GM23338 (cell line): Measurements from ENCODE around the gene MRRF. TPM values are rescaled to one million over a fixed set of nuclear protein-coding genes. Genes with fewer than 3 reads are reported as not detected.
A peak's percentile ranks its signal among the peaks of the same experiment; 100 is the strongest.

ENCODE experiments used
- ATAC-seq: fragments of 200-7000 bp; cut with Tn5 transposase; 3 replicates; pipeline ENCODE4 v1.9.1; 2020
- DNase-seq: peaks from one replicate; pipeline ENCODE4 v3.0.0-alpha.2; 2015; ENCODE audit warnings: low spot score
- H2AFZ ChIP-seq: fragments of 200-600 bp; sonication (generic); 2 replicates; pipeline ENCODE4 v1.8.0; 2016; ENCODE audit warnings: antibody characterized with exemption, mild to moderate bottlenecking, moderate library complexity
- H3F3A ChIP-seq: fragments of 200-600 bp; sonication (generic); replicated peaks from 2 replicates; pipeline ENCODE4 v1.8.0; 2017; ENCODE audit warnings: antibody characterized with exemption, mixed run types, low read depth
- H3K27ac ChIP-seq: fragments of 200-600 bp; sonication (generic); 2 replicates; pipeline ENCODE4 v1.6.1; 2016; ENCODE audit warnings: low read depth
- H3K27me3 ChIP-seq: fragments of 200-600 bp; sonication (generic); 2 replicates; pipeline ENCODE4 v1.8.0; 2016; ENCODE audit warnings: mild to moderate bottlenecking, mixed run types, moderate library complexity; ENCODE audit not compliant: insufficient read depth
- H3K36me3 ChIP-seq: fragments of 200-600 bp; sonication (generic); 2 replicates; pipeline ENCODE4 v1.8.0; 2016; ENCODE audit warnings: mild to moderate bottlenecking; ENCODE audit not compliant: insufficient read depth
- H3K4me1 ChIP-seq: fragments of 200-600 bp; sonication (generic); 2 replicates; pipeline ENCODE4 v1.8.0; 2016; ENCODE audit warnings: mild to moderate bottlenecking, moderate library complexity; ENCODE audit not compliant: insufficient read depth
- H3K4me2 ChIP-seq: fragments of 200-600 bp; sonication (generic); 2 replicates; pipeline ENCODE4 v1.7.1; 2017; ENCODE audit warnings: mixed run types
- H3K4me3 ChIP-seq: fragments of 200-600 bp; sonication (generic); 2 replicates; pipeline ENCODE4 v1.6.1; 2016; ENCODE audit warnings: mixed run types
- H3K79me2 ChIP-seq: fragments of 200-600 bp; sonication (generic); replicated peaks from 2 replicates; pipeline ENCODE4 v1.8.0; 2017; ENCODE audit warnings: mild to moderate bottlenecking; ENCODE audit not compliant: insufficient read depth
- H3K9me2 ChIP-seq: fragments of 200-600 bp; sonication (generic); 2 replicates; pipeline ENCODE4 v1.8.0; 2017; ENCODE audit not compliant: insufficient read depth
- H4K20me1 ChIP-seq: fragments of 200-600 bp; sonication (generic); replicated peaks from 2 replicates; pipeline ENCODE4 v1.8.0; 2017; ENCODE audit warnings: mild to moderate bottlenecking; ENCODE audit not compliant: insufficient read depth
- H3K27ac Mint-ChIP-seq: 2 replicates; pipeline ENCODE4 v1.8.0; 2020; ENCODE audit warnings: inconsistent platforms, mild to moderate bottlenecking, moderate library complexity, mixed read lengths
- H3K27me3 Mint-ChIP-seq: 3 replicates; pipeline ENCODE4 v1.8.0; 2022; ENCODE audit warnings: low read depth, mild to moderate bottlenecking, moderate library complexity, mixed read lengths, inconsistent platforms; ENCODE audit not compliant: insufficient read depth, poor library complexity
- H3K36me3 Mint-ChIP-seq: 3 replicates; pipeline ENCODE4 v1.8.0; 2021; ENCODE audit warnings: low read depth, mild to moderate bottlenecking, inconsistent platforms, moderate library complexity, mixed read lengths
- H3K4me1 Mint-ChIP-seq: 3 replicates; pipeline ENCODE4 v1.8.0; 2020; ENCODE audit warnings: mild to moderate bottlenecking, inconsistent platforms, mixed read lengths
- H3K4me3 Mint-ChIP-seq: 3 replicates; pipeline ENCODE4 v1.8.0; 2021; ENCODE audit warnings: moderate library complexity, mild to moderate bottlenecking, inconsistent platforms, mixed read lengths
- H3K9me3 Mint-ChIP-seq: 3 replicates; pipeline ENCODE4 v1.8.0; 2020; ENCODE audit warnings: moderate library complexity, mild to moderate bottlenecking, inconsistent platforms, mixed read lengths
- CREB1 ChIP-seq: fragments of 250-450 bp; sonication (Bioruptor Pico); IDR thresholded peaks from 2 replicates; pipeline ENCODE4 v1.5.0; 2020; ENCODE audit warnings: low read depth, mild to moderate bottlenecking, moderate library complexity
- EZH2 ChIP-seq: fragments of 200-600 bp; sonication (generic); IDR thresholded peaks from one replicate; pipeline ENCODE4 v1.8.0; 2017; ENCODE audit warnings: antibody characterized with exemption, mild to moderate bottlenecking, low read depth; ENCODE audit not compliant: unreplicated experiment
- EZH2phosphoT487 ChIP-seq: fragments of 200-600 bp; sonication (generic); IDR thresholded peaks from one replicate; pipeline ENCODE4 v1.8.1; 2018; ENCODE audit warnings: antibody characterized with exemption; ENCODE audit not compliant: unreplicated experiment
- JUNB ChIP-seq: IDR thresholded peaks from one replicate; pipeline ENCODE4 v1.6.1; 2016; ENCODE audit warnings: antibody characterized with exemption; ENCODE audit not compliant: unreplicated experiment
- POLR2AphosphoS5 ChIP-seq: IDR thresholded peaks from 2 replicates; pipeline ENCODE4 v1.6.1; 2016; ENCODE audit warnings: antibody characterized with exemption, low read depth
- STAT1 ChIP-seq: IDR thresholded peaks from one replicate; pipeline ENCODE4 v1.6.1; 2016; ENCODE audit warnings: antibody characterized with exemption; ENCODE audit not compliant: unreplicated experiment
- ZNF114 ChIP-seq: fragments of 250-450 bp; sonication (Bioruptor Pico); IDR thresholded peaks from 2 replicates; pipeline ENCODE4 v1.5.0; 2020; ENCODE audit warnings: mild to moderate bottlenecking, moderate library complexity
- ZNF331 ChIP-seq: fragments of 250-450 bp; sonication (Bioruptor Pico); IDR thresholded peaks from 2 replicates; pipeline ENCODE4 v1.5.0; 2020; ENCODE audit warnings: low read depth, mild to moderate bottlenecking, moderate library complexity
- polyA plus RNA-seq: library from polyadenylated mRNA; unstranded; fragments of >200 nt; fragmentation: Nextera tagmentation; extraction: Ambion mirVana; gene quantifications from 2 replicates; pipeline ENCODE4 v1.2.1, GENCODE V29; 2016
- total RNA-seq: library from RNA; depleted of rRNA; stranded (reverse); fragments of >200 nt; shearing (Covaris generic); gene quantifications from 2 replicates; pipeline ENCODE4 v1.2.3, GENCODE V29; 2014
- TF ChIP-seq, protein P1 (sequence below), 2 experiments: fragments of 200-600 bp in 1 of 2; sonication (generic) in 1 of 2; conservative IDR thresholded peaks; 2 replicates each; pipeline versions ENCODE4 v1.5.1 to v1.6.1; 2016 to 2017; ENCODE audit warnings: antibody characterized with exemption in 2 of 2, low read depth in 2 of 2, mild to moderate bottlenecking in 2 of 2, moderate library complexity in 1 of 2
- TF ChIP-seq, protein P2 (sequence below): fragments of 250-450 bp; sonication (Bioruptor Pico); IDR thresholded peaks from 2 replicates; pipeline ENCODE4 v1.5.0; 2020; ENCODE audit warnings: mild to moderate bottlenecking, moderate library complexity
- TF ChIP-seq, protein P3 (sequence below): IDR thresholded peaks from one replicate; pipeline ENCODE4 v1.6.1; 2018; ENCODE audit warnings: antibody characterized with exemption; ENCODE audit not compliant: unreplicated experiment
- TF ChIP-seq, protein P4 (sequence below): IDR thresholded peaks from 2 replicates; pipeline ENCODE4 v1.6.1; 2016; ENCODE audit warnings: antibody characterized with exemption

MRRF gene
- total and polyA plus RNA-seq, 2 experiments from 2014 or later: 27.8 to 32.7 TPM

DNA sequence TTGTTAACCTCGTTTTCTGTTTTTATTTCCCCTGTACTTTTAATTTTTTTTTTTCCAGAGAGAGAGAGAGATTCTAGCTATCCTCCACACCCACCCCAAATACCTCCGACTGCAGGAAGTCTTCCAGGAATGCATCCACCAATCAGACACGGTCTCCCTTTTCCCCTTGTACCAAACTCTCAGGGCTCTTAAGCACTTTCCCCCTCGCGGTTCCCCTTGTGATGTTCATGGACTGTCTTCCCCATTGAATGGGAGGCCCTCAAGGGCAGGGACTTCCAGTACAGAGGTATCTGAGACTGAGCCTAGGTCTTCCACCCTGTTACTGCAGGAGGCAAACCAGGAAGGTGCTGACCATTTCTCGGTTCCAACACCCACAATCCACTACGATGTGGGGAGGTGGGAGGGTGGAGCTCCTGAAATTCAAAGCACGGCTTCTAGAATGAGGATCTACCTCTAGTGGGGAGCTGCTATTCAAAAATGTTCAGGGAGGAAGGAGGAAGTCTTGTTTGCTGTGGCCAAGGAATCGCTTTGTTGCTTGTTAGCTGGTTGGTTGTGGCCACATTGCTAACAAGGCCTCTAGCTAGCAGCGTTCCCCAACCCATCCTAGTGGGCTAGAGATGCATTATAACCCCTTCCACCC lies 68.6 kb downstream of the MRRF start:
- TF ChIP-seq, protein P1, sequence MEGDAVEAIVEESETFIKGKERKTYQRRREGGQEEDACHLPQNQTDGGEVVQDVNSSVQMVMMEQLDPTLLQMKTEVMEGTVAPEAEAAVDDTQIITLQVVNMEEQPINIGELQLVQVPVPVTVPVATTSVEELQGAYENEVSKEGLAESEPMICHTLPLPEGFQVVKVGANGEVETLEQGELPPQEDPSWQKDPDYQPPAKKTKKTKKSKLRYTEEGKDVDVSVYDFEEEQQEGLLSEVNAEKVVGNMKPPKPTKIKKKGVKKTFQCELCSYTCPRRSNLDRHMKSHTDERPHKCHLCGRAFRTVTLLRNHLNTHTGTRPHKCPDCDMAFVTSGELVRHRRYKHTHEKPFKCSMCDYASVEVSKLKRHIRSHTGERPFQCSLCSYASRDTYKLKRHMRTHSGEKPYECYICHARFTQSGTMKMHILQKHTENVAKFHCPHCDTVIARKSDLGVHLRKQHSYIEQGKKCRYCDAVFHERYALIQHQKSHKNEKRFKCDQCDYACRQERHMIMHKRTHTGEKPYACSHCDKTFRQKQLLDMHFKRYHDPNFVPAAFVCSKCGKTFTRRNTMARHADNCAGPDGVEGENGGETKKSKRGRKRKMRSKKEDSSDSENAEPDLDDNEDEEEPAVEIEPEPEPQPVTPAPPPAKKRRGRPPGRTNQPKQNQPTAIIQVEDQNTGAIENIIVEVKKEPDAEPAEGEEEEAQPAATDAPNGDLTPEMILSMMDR (conservative IDR thresholded peaks at IDR 0.05; ENCODE audit: low read depth in 2 of 2): no peak
- TF ChIP-seq CREB1: no peak
- TF ChIP-seq, protein P2, sequence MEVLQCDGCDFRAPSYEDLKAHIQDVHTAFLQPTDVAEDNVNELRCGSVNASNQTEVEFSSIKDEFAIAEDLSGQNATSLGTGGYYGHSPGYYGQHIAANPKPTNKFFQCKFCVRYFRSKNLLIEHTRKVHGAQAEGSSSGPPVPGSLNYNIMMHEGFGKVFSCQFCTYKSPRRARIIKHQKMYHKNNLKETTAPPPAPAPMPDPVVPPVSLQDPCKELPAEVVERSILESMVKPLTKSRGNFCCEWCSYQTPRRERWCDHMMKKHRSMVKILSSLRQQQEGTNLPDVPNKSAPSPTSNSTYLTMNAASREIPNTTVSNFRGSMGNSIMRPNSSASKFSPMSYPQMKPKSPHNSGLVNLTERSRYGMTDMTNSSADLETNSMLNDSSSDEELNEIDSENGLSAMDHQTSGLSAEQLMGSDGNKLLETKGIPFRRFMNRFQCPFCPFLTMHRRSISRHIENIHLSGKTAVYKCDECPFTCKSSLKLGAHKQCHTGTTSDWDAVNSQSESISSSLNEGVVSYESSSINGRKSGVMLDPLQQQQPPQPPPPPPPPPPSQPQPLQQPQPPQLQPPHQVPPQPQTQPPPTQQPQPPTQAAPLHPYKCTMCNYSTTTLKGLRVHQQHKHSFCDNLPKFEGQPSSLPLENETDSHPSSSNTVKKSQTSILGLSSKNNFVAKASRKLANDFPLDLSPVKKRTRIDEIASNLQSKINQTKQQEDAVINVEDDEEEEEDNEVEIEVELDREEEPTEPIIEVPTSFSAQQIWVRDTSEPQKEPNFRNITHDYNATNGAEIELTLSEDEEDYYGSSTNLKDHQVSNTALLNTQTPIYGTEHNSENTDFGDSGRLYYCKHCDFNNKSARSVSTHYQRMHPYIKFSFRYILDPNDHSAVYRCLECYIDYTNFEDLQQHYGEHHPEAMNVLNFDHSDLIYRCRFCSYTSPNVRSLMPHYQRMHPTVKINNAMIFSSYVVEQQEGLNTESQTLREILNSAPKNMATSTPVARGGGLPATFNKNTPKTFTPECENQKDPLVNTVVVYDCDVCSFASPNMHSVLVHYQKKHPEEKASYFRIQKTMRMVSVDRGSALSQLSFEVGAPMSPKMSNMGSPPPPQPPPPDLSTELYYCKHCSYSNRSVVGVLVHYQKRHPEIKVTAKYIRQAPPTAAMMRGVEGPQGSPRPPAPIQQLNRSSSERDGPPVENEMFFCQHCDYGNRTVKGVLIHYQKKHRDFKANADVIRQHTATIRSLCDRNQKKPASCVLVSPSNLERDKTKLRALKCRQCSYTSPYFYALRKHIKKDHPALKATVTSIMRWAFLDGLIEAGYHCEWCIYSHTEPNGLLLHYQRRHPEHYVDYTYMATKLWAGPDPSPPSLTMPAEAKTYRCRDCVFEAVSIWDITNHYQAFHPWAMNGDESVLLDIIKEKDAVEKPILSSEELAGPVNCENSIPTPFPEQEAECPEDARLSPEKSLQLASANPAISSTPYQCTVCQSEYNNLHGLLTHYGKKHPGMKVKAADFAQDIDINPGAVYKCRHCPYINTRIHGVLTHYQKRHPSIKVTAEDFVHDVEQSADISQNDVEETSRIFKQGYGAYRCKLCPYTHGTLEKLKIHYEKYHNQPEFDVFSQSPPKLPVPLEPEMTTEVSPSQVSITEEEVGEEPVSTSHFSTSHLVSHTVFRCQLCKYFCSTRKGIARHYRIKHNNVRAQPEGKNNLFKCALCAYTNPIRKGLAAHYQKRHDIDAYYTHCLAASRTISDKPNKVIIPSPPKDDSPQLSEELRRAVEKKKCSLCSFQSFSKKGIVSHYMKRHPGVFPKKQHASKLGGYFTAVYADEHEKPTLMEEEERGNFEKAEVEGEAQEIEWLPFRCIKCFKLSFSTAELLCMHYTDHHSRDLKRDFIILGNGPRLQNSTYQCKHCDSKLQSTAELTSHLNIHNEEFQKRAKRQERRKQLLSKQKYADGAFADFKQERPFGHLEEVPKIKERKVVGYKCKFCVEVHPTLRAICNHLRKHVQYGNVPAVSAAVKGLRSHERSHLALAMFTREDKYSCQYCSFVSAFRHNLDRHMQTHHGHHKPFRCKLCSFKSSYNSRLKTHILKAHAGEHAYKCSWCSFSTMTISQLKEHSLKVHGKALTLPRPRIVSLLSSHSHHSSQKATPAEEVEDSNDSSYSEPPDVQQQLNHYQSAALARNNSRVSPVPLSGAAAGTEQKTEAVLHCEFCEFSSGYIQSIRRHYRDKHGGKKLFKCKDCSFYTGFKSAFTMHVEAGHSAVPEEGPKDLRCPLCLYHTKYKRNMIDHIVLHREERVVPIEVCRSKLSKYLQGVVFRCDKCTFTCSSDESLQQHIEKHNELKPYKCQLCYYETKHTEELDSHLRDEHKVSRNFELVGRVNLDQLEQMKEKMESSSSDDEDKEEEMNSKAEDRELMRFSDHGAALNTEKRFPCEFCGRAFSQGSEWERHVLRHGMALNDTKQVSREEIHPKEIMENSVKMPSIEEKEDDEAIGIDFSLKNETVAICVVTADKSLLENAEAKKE (CRISPR knock-in tag): no peak
- TF ChIP-seq EZH2: no peak
- TF ChIP-seq POLR2AphosphoS5: no peak
- TF ChIP-seq, protein P3, sequence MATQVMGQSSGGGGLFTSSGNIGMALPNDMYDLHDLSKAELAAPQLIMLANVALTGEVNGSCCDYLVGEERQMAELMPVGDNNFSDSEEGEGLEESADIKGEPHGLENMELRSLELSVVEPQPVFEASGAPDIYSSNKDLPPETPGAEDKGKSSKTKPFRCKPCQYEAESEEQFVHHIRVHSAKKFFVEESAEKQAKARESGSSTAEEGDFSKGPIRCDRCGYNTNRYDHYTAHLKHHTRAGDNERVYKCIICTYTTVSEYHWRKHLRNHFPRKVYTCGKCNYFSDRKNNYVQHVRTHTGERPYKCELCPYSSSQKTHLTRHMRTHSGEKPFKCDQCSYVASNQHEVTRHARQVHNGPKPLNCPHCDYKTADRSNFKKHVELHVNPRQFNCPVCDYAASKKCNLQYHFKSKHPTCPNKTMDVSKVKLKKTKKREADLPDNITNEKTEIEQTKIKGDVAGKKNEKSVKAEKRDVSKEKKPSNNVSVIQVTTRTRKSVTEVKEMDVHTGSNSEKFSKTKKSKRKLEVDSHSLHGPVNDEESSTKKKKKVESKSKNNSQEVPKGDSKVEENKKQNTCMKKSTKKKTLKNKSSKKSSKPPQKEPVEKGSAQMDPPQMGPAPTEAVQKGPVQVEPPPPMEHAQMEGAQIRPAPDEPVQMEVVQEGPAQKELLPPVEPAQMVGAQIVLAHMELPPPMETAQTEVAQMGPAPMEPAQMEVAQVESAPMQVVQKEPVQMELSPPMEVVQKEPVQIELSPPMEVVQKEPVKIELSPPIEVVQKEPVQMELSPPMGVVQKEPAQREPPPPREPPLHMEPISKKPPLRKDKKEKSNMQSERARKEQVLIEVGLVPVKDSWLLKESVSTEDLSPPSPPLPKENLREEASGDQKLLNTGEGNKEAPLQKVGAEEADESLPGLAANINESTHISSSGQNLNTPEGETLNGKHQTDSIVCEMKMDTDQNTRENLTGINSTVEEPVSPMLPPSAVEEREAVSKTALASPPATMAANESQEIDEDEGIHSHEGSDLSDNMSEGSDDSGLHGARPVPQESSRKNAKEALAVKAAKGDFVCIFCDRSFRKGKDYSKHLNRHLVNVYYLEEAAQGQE: no peak
- TF ChIP-seq EZH2phosphoT487: no peak
- TF ChIP-seq ZNF331 (CRISPR knock-in tag): no peak
- TF ChIP-seq STAT1: no peak
- TF ChIP-seq, protein P4, sequence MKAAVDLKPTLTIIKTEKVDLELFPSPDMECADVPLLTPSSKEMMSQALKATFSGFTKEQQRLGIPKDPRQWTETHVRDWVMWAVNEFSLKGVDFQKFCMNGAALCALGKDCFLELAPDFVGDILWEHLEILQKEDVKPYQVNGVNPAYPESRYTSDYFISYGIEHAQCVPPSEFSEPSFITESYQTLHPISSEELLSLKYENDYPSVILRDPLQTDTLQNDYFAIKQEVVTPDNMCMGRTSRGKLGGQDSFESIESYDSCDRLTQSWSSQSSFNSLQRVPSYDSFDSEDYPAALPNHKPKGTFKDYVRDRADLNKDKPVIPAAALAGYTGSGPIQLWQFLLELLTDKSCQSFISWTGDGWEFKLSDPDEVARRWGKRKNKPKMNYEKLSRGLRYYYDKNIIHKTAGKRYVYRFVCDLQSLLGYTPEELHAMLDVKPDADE: no peak
- no peak for TF ChIP-seq ZNF114 (CRISPR knock-in tag)
- no peak for TF ChIP-seq JUNB
- Mint-ChIP-seq H3K27ac (0 out of 2 replicates have a peak overlapping the region, but pooled peaks have one; percentile 46), H3K4me3 (no peak overlapping the region), H3K36me3 (no peaks in the 10 kb centered on the region), H3K9me3 (no peaks in the 10 kb centered on the region), H3K27me3 (peaks cover 12% of the 10 kb centered on the region), H3K4me1 (peaks cover 70% of the 10 kb centered on the region)
- Histone ChIP-seq H3K27me3 (no peaks in the 10 kb centered on the region), H3K4me3 (no peak overlapping the region), H3K36me3 (no peaks in the 10 kb centered on the region), H3K4me2 (peak overlapping the region; percentile 49; the same call in 1 of the 2 replicates), H2AFZ (no peak overlapping the region), H3K79me2 (no peaks in the 10 kb centered on the region), H4K20me1 (no peaks in the 10 kb centered on the region; the same call in 1 of the 2 replicates), H3K27ac (no peak overlapping the region; the same call in 1 of the 2 replicates), H3K9me2 (no peaks in the 10 kb centered on the region), H3K4me1 (peaks cover 57% of the 10 kb centered on the region), H3F3A (0 out of 2 replicates have a peak, but pooled peaks cover 4% of the 10 kb centered on the region)
- DNase-seq (peak; percentile 49), ATAC-seq (no peak; the same call in 2 of the 3 replicates)
